Tibial nerve (tissue), 3 donors: Measurements from ENCODE around the gene PLPP4.

Source experiments
- CTCF ChIP-seq, 5 experiments: fragments of 200-600 bp in 3 of 5; fragments of 450-650 bp in 2 of 5; sonication (generic) in 3 of 5; IDR thresholded peaks; one replicate each; pipeline ENCODE4 v1.5.1; 2016 to 2019; ENCODE audit warnings: antibody characterized with exemption in 5 of 5, mild to moderate bottlenecking in 3 of 5, moderate library complexity in 2 of 5
- POLR2A ChIP-seq, 2 donors: fragments of 450-650 bp; IDR thresholded peaks; one replicate each; pipeline ENCODE4 v1.6.1; 2017; ENCODE audit warnings: antibody characterized with exemption in 2 of 2, mild to moderate bottlenecking in 2 of 2, moderate library complexity in 2 of 2

GRCh38 chr10:120586471-120586872 lies 129.4 kb downstream of the PLPP4 start:
- TF ChIP-seq CTCF (IDR thresholded peaks at IDR 0.05) (no peak), POLR2A (IDR thresholded peaks at IDR 0.05) (no peak)
